HG03196 (cell line): ENCODE measurements around the gene NEDD1.
A peak's percentile ranks its signal among the peaks of the same experiment; 100 is the strongest.

ENCODE experiments used
- ATAC-seq: cut with Tn5 transposase; IDR thresholded peaks from one replicate; pipeline ENCODE4 v1.9.1; 2021; ENCODE audit not compliant: unreplicated experiment

Gene NEDD1

GRCh38 chr12:96906849-96907670, at the start of gene NEDD1:
Gene NEDD1, plus strand, starts transcription at chr12:96907257. Its CDS starts 2,503 bp downstream, at chr12:96909760.
- ATAC-seq: peak; percentile 96

- ATAC-seq: no peak
These were observed 48.9 kb upstream of the NEDD1 start for GRCh38 chr12:96858162-96858561.

DNA sequence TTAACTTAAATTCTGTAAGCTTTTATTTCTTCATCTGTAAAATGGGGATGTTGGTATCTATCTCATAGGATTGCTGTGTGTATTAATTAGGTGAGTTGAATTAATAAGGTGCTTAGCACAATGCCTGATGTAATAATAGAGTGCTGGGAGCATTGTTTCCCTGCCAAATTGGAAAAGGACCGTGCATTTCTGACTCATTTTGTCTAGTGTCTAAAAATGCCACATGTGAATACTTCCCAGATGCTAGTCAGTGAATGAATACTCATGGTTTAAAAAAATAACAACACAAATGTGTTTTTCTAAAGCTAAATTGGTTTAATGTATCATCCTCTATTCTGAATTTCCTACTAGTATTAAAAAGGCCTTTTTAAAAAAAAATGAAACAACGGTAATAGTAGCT, 45.4 kb upstream of the NEDD1 start:
- ATAC-seq: no peak

GRCh38 chr12:96862326-96862725, 44.7 kb upstream of the NEDD1 start:
- no peak for ATAC-seq

- ATAC-seq: no peak
These were observed 42.7 kb upstream of the NEDD1 start for GRCh38 chr12:96864335-96864734.

DNA sequence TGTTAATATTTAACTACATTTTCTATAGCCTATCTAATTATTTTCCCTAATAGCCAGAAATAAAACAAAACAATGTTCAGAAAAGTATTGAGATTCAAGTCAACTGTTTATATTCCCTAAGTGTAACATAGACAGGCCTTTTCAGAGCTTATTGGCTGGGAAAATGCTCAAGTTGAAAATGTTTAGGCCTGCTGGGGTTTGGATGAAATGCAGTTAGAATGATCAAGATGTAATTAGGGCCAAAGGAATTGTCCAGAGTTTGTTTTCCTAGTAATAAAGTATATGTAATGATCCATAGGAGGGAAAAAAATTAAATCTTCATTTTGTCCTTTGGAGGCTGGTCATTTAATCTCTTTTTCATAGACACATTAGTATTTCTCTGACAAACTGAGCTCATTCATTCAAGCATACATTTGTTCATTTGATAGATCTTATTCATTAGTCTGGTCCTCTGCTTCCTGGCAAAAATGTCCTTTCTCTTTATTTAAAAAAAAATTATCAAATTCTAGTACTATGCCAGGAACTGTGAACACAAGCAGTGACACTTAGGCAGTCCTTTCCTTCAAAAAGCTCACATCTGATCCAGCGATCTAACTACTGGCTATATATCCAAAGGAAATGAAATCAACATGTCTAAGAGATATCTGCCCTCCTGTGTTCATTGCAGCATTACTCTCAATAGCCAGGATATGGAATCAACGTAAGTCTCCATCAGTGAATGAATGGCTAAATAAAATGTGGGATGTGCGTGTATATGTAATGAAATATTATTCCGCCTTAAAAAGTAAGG, 40.1 kb upstream of the NEDD1 start:
- ATAC-seq: no peak

- no peak for ATAC-seq
These were observed 36.1 kb upstream of the NEDD1 start for GRCh38 chr12:96870946-96871345.

- no peak for ATAC-seq
These were observed 34.1 kb upstream of the NEDD1 start for GRCh38 chr12:96872961-96873360.

DNA sequence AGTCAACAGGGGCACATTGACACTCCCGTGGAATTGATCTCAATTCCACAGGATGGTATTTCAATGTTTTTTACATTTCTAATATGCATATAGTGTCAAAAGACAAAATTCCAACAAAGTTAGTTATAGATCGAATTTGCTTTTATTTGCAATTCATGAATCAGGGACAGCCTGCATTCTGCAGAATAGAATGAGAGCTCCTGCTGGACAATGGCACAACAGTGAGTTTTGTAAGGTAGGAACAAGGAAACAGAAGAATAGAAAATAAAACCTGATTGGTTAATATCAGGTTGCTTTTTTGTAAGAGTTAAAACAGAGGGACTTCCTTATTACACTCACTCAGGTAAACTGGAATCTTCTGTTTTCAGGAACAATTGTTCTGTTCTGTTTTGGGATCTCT, 32.8 kb upstream of the NEDD1 start:
- no peak for ATAC-seq

- ATAC-seq: no peak
These were observed 30.1 kb upstream of the NEDD1 start for GRCh38 chr12:96876966-96877365.

DNA sequence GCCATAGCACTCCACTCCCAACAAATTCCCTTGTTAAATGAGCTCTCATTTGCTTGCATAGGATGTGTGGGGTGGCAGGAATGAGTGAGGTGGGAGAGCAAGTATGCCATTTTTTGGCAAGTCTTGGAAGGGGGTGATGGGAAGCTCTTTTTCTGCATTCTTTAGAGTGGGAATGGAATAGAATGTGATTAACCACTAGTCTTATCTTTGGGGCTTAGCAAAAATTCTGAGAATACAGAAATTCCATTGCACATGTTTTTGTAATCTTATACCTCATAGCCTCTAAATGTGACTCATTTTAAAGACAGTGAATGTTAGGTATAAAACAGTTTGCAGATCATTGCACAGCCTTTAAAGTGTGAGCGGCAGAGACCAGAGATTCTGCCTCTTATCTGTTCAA, 28.4 kb upstream of the NEDD1 start:
- ATAC-seq: no peak

GRCh38 chr12:96879301-96879700, 27.8 kb upstream of the NEDD1 start:
- no peak for ATAC-seq

GRCh38 chr12:96880220-96880619, 26.8 kb upstream of the NEDD1 start:
- no peak for ATAC-seq

DNA sequence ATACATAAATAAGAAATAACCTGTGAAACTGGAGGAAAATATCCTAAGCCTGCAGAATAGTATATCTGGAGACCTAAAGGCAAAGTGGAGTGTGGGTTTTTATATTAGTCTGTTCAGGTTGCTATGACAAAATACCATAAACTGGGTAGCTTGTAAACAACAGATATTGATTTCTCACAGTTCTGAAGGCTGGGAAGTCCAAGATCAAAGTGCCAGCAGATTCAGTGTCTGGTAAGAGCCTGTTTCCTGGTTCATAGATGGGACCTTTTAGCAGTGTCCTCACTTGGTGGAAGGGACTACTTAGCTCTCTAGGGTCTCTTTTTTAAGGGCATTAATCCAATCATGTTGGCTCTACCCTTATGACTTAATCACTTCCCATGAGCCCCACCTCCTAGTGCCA, 25.4 kb upstream of the NEDD1 start:
- ATAC-seq: no peak

GRCh38 chr12:96882862-96883261, 24.2 kb upstream of the NEDD1 start:
- ATAC-seq: no peak

GRCh38 chr12:96883571-96883970, 23.5 kb upstream of the NEDD1 start:
- no peak for ATAC-seq

DNA sequence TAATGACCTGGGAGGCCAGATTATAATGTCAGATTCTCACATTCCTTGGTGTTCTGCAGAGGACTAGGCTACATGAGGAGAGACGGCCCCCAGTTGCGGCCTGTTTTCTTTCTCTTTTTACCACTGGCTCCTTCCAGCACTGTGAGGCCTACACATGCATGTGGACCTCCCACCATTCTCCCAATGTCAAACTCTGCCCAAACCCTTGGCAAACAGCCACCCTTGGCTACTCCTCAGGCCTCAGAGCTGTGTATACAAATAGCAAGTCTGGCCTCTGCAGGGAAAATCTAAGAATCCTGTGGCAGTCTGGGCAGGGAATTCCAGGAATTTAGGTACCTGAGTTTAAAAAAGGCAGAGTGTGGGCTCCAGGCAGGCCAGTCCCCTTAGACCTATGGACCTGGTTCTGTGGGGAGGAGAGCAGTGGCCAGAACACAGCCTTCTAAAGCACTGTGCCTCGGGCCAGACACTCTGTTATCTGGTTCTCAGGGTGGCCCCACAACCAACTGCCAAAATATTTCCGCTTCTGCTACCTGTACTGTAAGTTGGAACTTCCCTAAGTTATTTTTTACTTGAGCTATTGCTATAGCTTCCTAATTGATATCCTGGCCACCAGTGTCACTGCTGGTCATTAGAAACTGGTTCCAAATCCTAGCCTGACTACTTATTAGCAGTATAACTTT, 19.9 kb upstream of the NEDD1 start:
- no peak for ATAC-seq

DNA sequence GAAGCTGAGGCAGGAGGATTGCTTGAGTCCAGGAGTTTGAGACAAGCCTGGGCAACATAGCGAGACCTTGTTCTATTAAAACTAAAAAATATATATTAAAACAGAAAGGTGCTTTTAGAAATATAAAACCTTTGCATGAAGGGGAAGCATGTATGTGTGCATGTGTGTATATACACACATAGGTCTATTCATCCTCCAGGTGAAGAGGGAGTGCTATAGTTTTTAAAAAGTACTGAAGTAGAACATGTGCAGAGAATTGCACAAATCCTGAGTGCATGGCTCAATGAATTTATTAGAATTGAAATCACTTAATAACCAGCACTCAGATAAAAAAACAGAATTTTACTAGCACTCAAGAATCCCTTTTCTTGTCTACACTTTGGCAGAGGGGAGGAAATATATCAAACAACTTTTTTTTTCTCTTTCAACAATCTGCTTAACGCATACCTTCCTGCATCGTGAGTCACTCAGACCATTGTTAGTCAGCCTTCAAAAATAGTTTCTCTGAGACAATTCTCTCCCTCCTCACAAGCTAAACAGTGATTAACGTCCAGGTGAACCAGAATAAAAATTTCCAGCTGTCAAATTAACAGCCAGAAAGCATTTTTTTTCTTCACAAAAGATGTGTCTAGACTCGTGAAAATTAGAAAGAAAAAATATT, 17.7 kb upstream of the NEDD1 start:
- no peak for ATAC-seq

DNA sequence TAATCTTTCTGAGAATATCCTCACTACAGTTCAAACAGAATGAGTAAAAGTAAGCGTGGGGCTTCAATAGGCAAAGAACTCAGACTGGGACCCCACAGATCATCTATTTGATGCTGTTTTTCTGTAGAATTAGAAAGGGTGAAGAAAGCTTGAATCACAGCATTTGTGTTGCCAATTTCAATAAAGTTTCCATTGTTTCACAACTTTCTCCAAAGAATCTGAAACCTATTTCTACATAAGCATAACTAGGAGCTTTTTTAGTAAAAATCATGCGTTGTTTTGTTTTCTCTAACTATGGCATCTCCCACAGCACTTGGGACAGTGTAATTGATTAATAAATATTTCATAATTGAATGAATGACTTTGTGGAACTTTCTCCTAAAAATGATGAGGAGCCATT, 16.7 kb upstream of the NEDD1 start:
- ATAC-seq: no peak

GRCh38 chr12:96892104-96892503, 15.0 kb upstream of the NEDD1 start:
- ATAC-seq: no peak

GRCh38 chr12:96897421-96897820, 9.6 kb upstream of the NEDD1 start:
- ATAC-seq: no peak
